ENCODE measurements around the gene PVRIG.

DNA sequence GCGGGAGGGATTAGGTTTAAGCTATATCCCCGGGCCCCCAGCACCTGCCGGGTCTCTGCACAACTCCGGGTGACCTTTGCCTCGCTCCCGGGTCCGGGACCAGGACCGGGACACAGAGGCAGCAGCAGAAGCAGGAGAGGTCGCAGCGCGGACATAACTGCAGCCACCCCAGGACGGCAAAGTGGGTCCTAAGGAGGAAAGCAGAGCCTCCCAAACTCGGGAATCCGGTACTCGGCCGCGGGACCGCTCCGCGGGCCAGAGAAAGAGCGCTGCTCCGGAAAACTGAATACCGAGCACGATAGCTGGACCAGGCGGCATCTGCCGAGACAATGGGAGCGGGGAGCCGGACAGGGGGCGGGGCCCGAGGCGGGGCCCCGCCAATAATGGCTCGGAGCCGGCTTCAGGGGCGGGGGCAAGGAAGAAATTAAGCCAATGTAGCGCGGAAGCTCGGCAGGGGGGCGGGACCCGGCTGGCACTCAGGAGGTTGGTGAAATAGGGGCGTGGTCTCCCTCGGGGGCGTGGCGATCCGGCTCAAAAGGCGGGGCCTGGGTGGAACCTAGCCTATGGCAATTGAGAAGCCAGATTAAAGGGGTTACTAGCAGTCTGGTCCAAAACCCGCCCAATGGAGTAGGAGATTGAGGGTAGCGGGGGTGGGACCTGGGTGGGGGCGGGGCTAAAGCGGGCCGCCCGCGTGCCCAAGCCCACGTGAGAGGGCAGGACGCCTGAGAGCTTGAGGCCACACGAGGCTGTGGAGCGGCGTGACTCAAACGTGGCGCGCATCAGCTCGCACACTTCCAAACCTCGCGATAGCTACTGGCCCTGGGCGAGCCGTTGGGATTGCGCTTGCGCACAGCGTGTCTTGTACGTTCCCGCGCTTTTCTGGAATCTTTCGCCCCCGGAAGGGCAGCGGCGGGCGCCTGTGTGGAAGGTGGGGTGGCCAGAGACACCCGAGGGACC lies 42.4 kb upstream of the PVRIG start, which contains the start of the genes GPC2 and STAG3:
- TF ChIP-seq, protein P1, sequence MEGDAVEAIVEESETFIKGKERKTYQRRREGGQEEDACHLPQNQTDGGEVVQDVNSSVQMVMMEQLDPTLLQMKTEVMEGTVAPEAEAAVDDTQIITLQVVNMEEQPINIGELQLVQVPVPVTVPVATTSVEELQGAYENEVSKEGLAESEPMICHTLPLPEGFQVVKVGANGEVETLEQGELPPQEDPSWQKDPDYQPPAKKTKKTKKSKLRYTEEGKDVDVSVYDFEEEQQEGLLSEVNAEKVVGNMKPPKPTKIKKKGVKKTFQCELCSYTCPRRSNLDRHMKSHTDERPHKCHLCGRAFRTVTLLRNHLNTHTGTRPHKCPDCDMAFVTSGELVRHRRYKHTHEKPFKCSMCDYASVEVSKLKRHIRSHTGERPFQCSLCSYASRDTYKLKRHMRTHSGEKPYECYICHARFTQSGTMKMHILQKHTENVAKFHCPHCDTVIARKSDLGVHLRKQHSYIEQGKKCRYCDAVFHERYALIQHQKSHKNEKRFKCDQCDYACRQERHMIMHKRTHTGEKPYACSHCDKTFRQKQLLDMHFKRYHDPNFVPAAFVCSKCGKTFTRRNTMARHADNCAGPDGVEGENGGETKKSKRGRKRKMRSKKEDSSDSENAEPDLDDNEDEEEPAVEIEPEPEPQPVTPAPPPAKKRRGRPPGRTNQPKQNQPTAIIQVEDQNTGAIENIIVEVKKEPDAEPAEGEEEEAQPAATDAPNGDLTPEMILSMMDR (IDR thresholded peaks at IDR 0.05): no peak
- TF ChIP-seq POLR2A (IDR thresholded peaks at IDR 0.05): no peak
